PC-3 (cell line): ENCODE results near the gene GNL3L. TPM values are rescaled to one million over a fixed set of nuclear protein-coding genes. Genes with fewer than 3 reads are reported as not detected.
"Not testable (repeated sequence)": the region's sequence is repeated elsewhere in the genome, so short reads cannot be mapped to it uniquely, and the experiment has no call there.

ENCODE experiments used
- ATAC-seq: fragments of 200-7000 bp; cut with Tn5 transposase; 2 replicates; pipeline ENCODE4 v1.9.1; 2020; ENCODE audit warnings: mild to moderate bottlenecking, moderate library complexity
- BruUV-seq: library from RNA; stranded (reverse); fragments of 400-500 nt; replicated peaks from 2 replicates; lab custom pipeline; 2021; lab: Mats Ljungman, UMichigan
- CTCF ChIA-PET: fragments of 300-600 bp; sonication (Branson Sonifier 250); formaldehyde crosslinking; loops from one replicate; lab custom pipeline; 2022; ENCODE audit warnings: antibody characterized with exemption; lab: Charles Lee
- POLR2A ChIA-PET: fragments of 300-600 bp; sonication (Branson Sonifier 250); formaldehyde crosslinking; loops from one replicate; lab custom pipeline; 2022; ENCODE audit warnings: antibody characterized with exemption; ENCODE audit not compliant: unreplicated experiment; lab: Charles Lee
- DNase-seq: peaks from one replicate; pipeline ENCODE4 v3.0.0-alpha.2; 2015
- H2AFZ ChIP-seq: fragments of 300-600 bp; sonication (generic); 2 replicates; pipeline ENCODE4 v1.6.0; 2016; ENCODE audit warnings: antibody characterized with exemption, low read length
- H3F3A ChIP-seq: fragments of 300-600 bp; sonication (generic); one replicate; pipeline ENCODE4 v1.6.0; 2017; ENCODE audit warnings: antibody characterized with exemption, low read length, control low read depth, mild to moderate bottlenecking; ENCODE audit not compliant: unreplicated experiment
- H3K27ac ChIP-seq: fragments of 300-600 bp; sonication (generic); 2 replicates; pipeline ENCODE4 v1.5.1; 2016; ENCODE audit warnings: mild to moderate bottlenecking, low read length
- H3K27me3 ChIP-seq: fragments of 300-600 bp; sonication (generic); 2 replicates; pipeline ENCODE4 v1.6.1; 2016; ENCODE audit warnings: low read length, mixed read lengths
- H3K36me3 ChIP-seq: fragments of 300-600 bp; sonication (generic); 2 replicates; pipeline ENCODE4 v1.6.1; 2016; ENCODE audit warnings: low read depth, mixed run types, low read length, mixed read lengths
- H3K4me1 ChIP-seq: fragments of 300-600 bp; sonication (generic); 2 replicates; pipeline ENCODE4 v1.5.1; 2016; ENCODE audit warnings: low read length; ENCODE audit not compliant: insufficient read depth
- H3K4me2 ChIP-seq: fragments of 300-600 bp; sonication (generic); 2 replicates; pipeline ENCODE4 v1.6.0; 2016; ENCODE audit warnings: low read length
- H3K4me3 ChIP-seq: fragments of 300-600 bp; sonication (generic); 2 replicates; pipeline ENCODE4 v1.5.1; 2016; ENCODE audit warnings: mild to moderate bottlenecking, low read length, mixed read lengths
- H3K79me2 ChIP-seq: fragments of 300-600 bp; sonication (generic); 2 replicates; pipeline ENCODE4 v1.6.1; 2017; ENCODE audit warnings: low read length, mixed read lengths
- H3K9ac ChIP-seq: fragments of 300-600 bp; sonication (generic); 2 replicates; pipeline ENCODE4 v1.6.0; 2016; ENCODE audit warnings: mild to moderate bottlenecking, low read length
- H3K9me2 ChIP-seq: fragments of 300-600 bp; sonication (generic); replicated peaks from 2 replicates; pipeline ENCODE4 v1.6.1; 2016; ENCODE audit warnings: mixed run types, low read length, mixed read lengths
- H3K9me3 ChIP-seq: fragments of 300-600 bp; sonication (generic); 2 replicates; pipeline ENCODE4 v1.6.1; 2016; ENCODE audit warnings: low read length, mixed read lengths
- H4K20me1 ChIP-seq: fragments of 300-600 bp; sonication (generic); 2 replicates; pipeline ENCODE4 v1.6.1; 2016; ENCODE audit warnings: low read length, mixed read lengths
- EZH2 ChIP-seq: fragments of 300-600 bp; sonication (generic); IDR thresholded peaks from one replicate; pipeline ENCODE4 v1.6.1; 2017; ENCODE audit warnings: antibody characterized with exemption, mild to moderate bottlenecking, low read length; ENCODE audit not compliant: unreplicated experiment
- EZH2phosphoT487 ChIP-seq: fragments of 300-600 bp; sonication (generic); IDR thresholded peaks from 2 replicates; pipeline ENCODE4 v1.6.1; 2018; ENCODE audit warnings: mild to moderate bottlenecking, antibody characterized with exemption, low read length, borderline replicate concordance
- intact Hi-C: fragments of 100-400 bp; cut with micrococcal nuclease; formaldehyde crosslinking; loops from 2 replicates; pipeline ENCODE4 v1.9.0; 2023
- total RNA-seq: library from RNA; depleted of rRNA; stranded (reverse); fragments of >200 nt; gene quantifications from 2 replicates; pipeline ENCODE4 v1.2.3, GENCODE V29; 2014
- TF ChIP-seq, protein P1 (sequence below): fragments of 300-600 bp; sonication (generic); conservative IDR thresholded peaks from 2 replicates; pipeline ENCODE4 v1.5.1; 2017; ENCODE audit warnings: antibody characterized with exemption, low read depth, mild to moderate bottlenecking, low read length

GNL3L gene
- total RNA-seq, 1 experiment from 2014 or later: 50.3 TPM

DNA sequence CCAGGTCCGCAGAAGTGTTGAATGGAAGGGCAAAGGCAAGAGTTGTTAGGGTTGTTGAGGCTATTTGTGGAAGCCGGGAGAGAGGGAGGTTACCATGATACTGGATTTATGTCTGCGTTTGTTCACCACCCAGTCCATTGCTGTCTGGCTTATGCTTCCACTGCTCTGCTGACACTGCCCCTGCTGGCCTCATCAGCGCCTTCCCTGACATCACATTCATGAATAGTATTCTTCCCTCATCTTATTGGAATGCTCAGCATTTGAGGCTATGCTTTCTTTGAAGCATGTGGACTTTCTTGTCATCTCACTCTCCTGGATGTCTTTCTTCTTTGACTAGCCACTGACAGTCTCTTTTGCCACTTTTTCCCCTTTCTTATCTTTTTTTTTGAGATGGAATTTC, 10.3 kb downstream of the GNL3L start:
- intact Hi-C loops: no loop called here
- ChIA-PET POLR2A (no interaction called here), CTCF (no interaction called here)
- H3K4me1 ChIP-seq: no peaks in the 10 kb centered on the region
- H3K4me3 ChIP-seq: no peak overlapping the region
- no TSS peak for BruUV-seq
- no peak overlapping the region for H3K9ac ChIP-seq
- TF ChIP-seq EZH2phosphoT487: no peak
- TF ChIP-seq, protein P1, sequence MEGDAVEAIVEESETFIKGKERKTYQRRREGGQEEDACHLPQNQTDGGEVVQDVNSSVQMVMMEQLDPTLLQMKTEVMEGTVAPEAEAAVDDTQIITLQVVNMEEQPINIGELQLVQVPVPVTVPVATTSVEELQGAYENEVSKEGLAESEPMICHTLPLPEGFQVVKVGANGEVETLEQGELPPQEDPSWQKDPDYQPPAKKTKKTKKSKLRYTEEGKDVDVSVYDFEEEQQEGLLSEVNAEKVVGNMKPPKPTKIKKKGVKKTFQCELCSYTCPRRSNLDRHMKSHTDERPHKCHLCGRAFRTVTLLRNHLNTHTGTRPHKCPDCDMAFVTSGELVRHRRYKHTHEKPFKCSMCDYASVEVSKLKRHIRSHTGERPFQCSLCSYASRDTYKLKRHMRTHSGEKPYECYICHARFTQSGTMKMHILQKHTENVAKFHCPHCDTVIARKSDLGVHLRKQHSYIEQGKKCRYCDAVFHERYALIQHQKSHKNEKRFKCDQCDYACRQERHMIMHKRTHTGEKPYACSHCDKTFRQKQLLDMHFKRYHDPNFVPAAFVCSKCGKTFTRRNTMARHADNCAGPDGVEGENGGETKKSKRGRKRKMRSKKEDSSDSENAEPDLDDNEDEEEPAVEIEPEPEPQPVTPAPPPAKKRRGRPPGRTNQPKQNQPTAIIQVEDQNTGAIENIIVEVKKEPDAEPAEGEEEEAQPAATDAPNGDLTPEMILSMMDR: no peak
- no peak for TF ChIP-seq EZH2
- no peaks in the 10 kb centered on the region for H3F3A ChIP-seq
- H3K36me3 ChIP-seq: peaks cover 42% of the 10 kb centered on the region
- H2AFZ ChIP-seq: no peak overlapping the region
- H3K4me2 ChIP-seq: no peak overlapping the region
- H3K27me3 ChIP-seq: no peaks in the 10 kb centered on the region
- no peaks in the 10 kb centered on the region for H3K9me3 ChIP-seq
- H4K20me1 ChIP-seq: no peaks in the 10 kb centered on the region
- H3K79me2 ChIP-seq: peaks cover 26% of the 10 kb centered on the region
- no peak overlapping the region for H3K27ac ChIP-seq
- ATAC-seq: no peak
- H3K9me2 ChIP-seq: no peaks in the 10 kb centered on the region
- DNase-seq: no peak

DNA sequence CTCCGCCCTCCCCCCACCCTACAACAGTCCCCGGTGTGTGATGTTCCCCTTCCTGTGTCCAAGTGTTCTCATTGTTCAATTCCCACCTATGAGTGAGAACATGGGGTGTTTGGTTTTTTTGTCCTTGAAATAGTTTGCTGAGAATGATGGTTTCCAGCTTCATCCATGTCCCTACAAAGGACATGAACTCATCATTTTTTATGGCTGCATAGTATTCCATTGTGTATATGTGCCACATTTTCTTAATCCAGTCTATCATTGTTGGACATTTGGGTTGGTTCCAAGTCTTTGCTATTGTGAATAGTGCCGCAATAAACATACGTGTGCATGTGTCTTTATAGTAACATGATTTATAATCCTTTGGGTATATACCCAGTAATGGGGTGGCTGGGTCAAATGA, 12.2 kb downstream of the GNL3L start:
- CTCF ChIA-PET, H3K4me1 ChIP-seq, H3K27ac ChIP-seq, H3K9me3 ChIP-seq, H3K27me3 ChIP-seq, DNase-seq, H3F3A ChIP-seq, H3K4me3 ChIP-seq, intact Hi-C loops, H3K9me2 ChIP-seq, ATAC-seq, BruUV-seq, H3K9ac ChIP-seq, H2AFZ ChIP-seq, H4K20me1 ChIP-seq, H3K4me2 ChIP-seq, POLR2A ChIA-PET: not testable (repeated sequence)
- Histone ChIP-seq H3K79me2 (peaks cover 13% of the 10 kb centered on the region), H3K36me3 (peaks cover 46% of the 10 kb centered on the region)

DNA sequence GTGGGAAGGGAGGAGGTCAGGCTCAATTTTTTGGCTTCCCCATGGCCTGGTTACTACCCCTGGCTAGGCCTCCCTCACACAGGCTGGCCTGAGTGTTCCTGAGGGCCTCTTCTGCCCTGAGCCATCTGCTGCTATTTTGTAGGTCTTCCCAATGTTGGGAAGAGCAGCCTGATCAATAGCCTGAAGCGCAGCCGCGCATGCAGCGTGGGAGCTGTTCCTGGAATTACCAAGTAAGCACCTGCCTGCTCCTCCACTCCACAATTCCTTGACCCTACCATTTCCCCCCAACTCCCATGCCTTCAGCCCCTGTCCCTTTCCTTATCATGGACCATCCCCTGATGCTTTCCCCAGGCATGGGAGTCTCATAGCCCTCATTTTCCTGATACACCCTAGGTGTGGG, 20.8 kb downstream of the GNL3L start:
- TF ChIP-seq, protein P1: no peak
- TF ChIP-seq EZH2phosphoT487: no peak
- ChIA-PET CTCF (no interaction called here), POLR2A (no interaction called here)
- no TSS peak for BruUV-seq
- no peak for DNase-seq
- H3K4me3 ChIP-seq: no peak overlapping the region
- no peak overlapping the region for H2AFZ ChIP-seq
- H3K36me3 ChIP-seq: peaks cover 45% of the 10 kb centered on the region; the same call in 1 of the 2 replicates
- H3K27ac ChIP-seq: no peak overlapping the region
- H3K9me3 ChIP-seq: no peaks in the 10 kb centered on the region
- H3K4me1 ChIP-seq: no peaks in the 10 kb centered on the region
- H3K9ac ChIP-seq: no peak overlapping the region
- H4K20me1 ChIP-seq: no peaks in the 10 kb centered on the region
- no peaks in the 10 kb centered on the region for H3F3A ChIP-seq
- H3K4me2 ChIP-seq: no peak overlapping the region
- H3K9me2 ChIP-seq: no peaks in the 10 kb centered on the region
- no peak for ATAC-seq
- H3K79me2 ChIP-seq: no peaks in the 10 kb centered on the region
- H3K27me3 ChIP-seq: no peaks in the 10 kb centered on the region
- intact Hi-C loops: no loop called here
